Ovary (tissue), 9 donors: ENCODE results near the gene AMOTL2. TPM values are rescaled to one million over a fixed set of nuclear protein-coding genes. Genes with fewer than 3 reads are reported as not detected.

Experiments used
- DNase-seq, 5 donors: peaks; one replicate each; pipeline ENCODE4 v3.0.0-alpha.2; 2019 to 2020
- H3K27ac ChIP-seq, 2 donors: fragments of 200-600 bp; one replicate each; pipeline versions ENCODE4 v1.5.1 to v1.8.0; 2019 to 2022
- H3K27me3 ChIP-seq: fragments of 200-600 bp; one replicate; pipeline ENCODE4 v1.8.0; 2022
- H3K36me3 ChIP-seq: fragments of 200-600 bp; sonication (generic); one replicate; pipeline ENCODE4 v1.5.1; 2019
- H3K4me1 ChIP-seq: one replicate; pipeline ENCODE4 v1.8.1; 2013; ENCODE audit warnings: mild to moderate bottlenecking, moderate library complexity; ENCODE audit not compliant: insufficient read depth
- H3K4me3 ChIP-seq: fragments of 200-600 bp; sonication (generic); one replicate; pipeline ENCODE4 v1.5.1; 2017
- H3K9me3 ChIP-seq, 2 donors: fragments of 200-600 bp in 1 of 2; sonication (generic) in 1 of 2; one replicate each; pipeline versions ENCODE4 v1.5.1 to v1.8.1; 2013 to 2019; ENCODE audit warnings: mild to moderate bottlenecking in 1 of 2, moderate library complexity in 1 of 2
- CTCF ChIP-seq, 3 donors: fragments of 450-650 bp in 2 of 3; fragments of 200-600 bp in 1 of 3; IDR thresholded peaks; one replicate each; pipeline versions ENCODE4 v1.5.1 to v1.8.0; 2016 to 2022; ENCODE audit warnings: antibody characterized with exemption in 3 of 3, mild to moderate bottlenecking in 1 of 3
- EP300 ChIP-seq: sonication (generic); formaldehyde crosslinking; IDR thresholded peaks from one replicate; pipeline ENCODE4 v1.6.1; 2017; ENCODE audit warnings: antibody characterized with exemption
- POLR2A ChIP-seq: fragments of 450-650 bp; IDR thresholded peaks from one replicate; pipeline ENCODE4 v1.6.1; 2017; ENCODE audit warnings: antibody characterized with exemption, mild to moderate bottlenecking, moderate library complexity
- WGBS, 3 donors: extraction: QIAGEN DNeasy Blood & Tissue Kit in 1 of 3; methylation state at CpG; one replicate each; pipeline versions ENCODE4 v1.1.5 to v1.1.7; 2013 to 2017; 5-methylcytosine and 5-hydroxymethylcytosine counted together
- intact Hi-C, 4 donors: fragments of 100-400 bp; cut with DNase I; formaldehyde crosslinking; loops; one replicate each; pipeline versions ENCODE4 v1.11.0 to v1.15.1; 2022 to 2023
- polyA plus RNA-seq, 2 donors: library from polyadenylated mRNA; stranded (reverse); fragments of 200-250 nt in 1 of 2; fragments of 350-450 nt in 1 of 2; fragmentation: Illumina TruSeq in 1 of 2; extraction: RNeasy Lipid Tissue Mini Kit (QIAGEN cat#74804) in 1 of 2; gene quantifications; one replicate each; pipeline ENCODE4 v1.2.3, GENCODE V29; 2013 to 2014
- total RNA-seq, 7 donors: library from RNA; depleted of rRNA in 2 of 7; stranded (reverse); fragments of >200 nt in 2 of 7; fragmentation: NEBNext Ultra II Directional in 3 of 7; extraction: Animal tissue kit (Norgen Biotek cat#: 25700) in 3 of 7; gene quantifications; one replicate each; pipeline versions ENCODE4 v1.1.0 to v1.2.4, GENCODE V29; 2016 to 2023
- donor health status: DM: no; HTN: no; CAD: no; lungs with moderate emphysema.
- donor health status: DM: no; HTN: no; CAD: no.
- donor health status: Bipolar disorder and iron deficiency.
- donor health status: DM: yes; HTN: yes; CAD: no.
- donor health status: DM: no; HTN: no; CAD: no.
- donor health status: DM: yes; HTN: yes; CAD: no.

The AMOTL2 gene
- total and polyA plus RNA-seq, 9 donors = 20.5 to 60.4 (median 42.4) TPM

- 52 to 62% (median 60%) methylated on average over 4 of the region's 4 CpGs for WGBS, 3 donors
- Histone ChIP-seq H3K27ac (no peak overlapping the region), H3K36me3 (no peaks in the 10 kb centered on the region), H3K4me1 (peaks cover 17% of the 10 kb centered on the region), H3K9me3 (no peaks in the 10 kb centered on the region), H3K27me3 (no peaks in the 10 kb centered on the region), H3K4me3 (no peak overlapping the region)
- intact Hi-C loops = no loop called here
- no peak for DNase-seq
- TF ChIP-seq CTCF (IDR thresholded peaks at IDR 0.05) (no peak), POLR2A (no peak), EP300 (no peak)
Measured at GRCh38 chr3:134327594-134327975, 46.7 kb downstream of the AMOTL2 start.

- intact Hi-C loops = no loop called here
Measured at GRCh38 chr3:134326760-134327593, 47.3 kb downstream of the AMOTL2 start.

GRCh38 chr3:134326126-134326525 is 48.1 kb downstream of the AMOTL2 start:
- DNase-seq = no peak
- Histone ChIP-seq H3K4me3 (no peak overlapping the region), H3K9me3 (no peaks in the 10 kb centered on the region), H3K4me1 (peaks cover 12% of the 10 kb centered on the region), H3K27me3 (no peaks in the 10 kb centered on the region), H3K36me3 (no peaks in the 10 kb centered on the region), H3K27ac (no peak overlapping the region)
- WGBS, 3 donors = 84 to 91% (median 87%) methylated on average over 11 of the region's 11 CpGs
- no peak for TF ChIP-seq POLR2A
- TF ChIP-seq EP300 = no peak
- TF ChIP-seq CTCF (IDR thresholded peaks at IDR 0.05) = no peak
- intact Hi-C loops = no loop called here

More at GRCh38 chr3:134326760-134327593, 47.3 kb downstream of the AMOTL2 start:
- TF ChIP-seq EP300 (no peak), CTCF (IDR thresholded peaks at IDR 0.05) (no peak), POLR2A (no peak)
- Histone ChIP-seq H3K36me3 (no peaks in the 10 kb centered on the region), H3K4me1 (peaks cover 13% of the 10 kb centered on the region), H3K4me3 (no peak overlapping the region), H3K27ac (no peak overlapping the region), H3K27me3 (no peaks in the 10 kb centered on the region), H3K9me3 (no peaks in the 10 kb centered on the region)
- WGBS, 3 donors = 27 to 36% (median 35%) methylated on average over 10 of the region's 10 CpGs
- DNase-seq = peak in 2 of 5 donors; percentile 47 to 69

GRCh38 chr3:134325706-134326105 is 48.5 kb downstream of the AMOTL2 start:
- H3K4me3 ChIP-seq = no peak overlapping the region
- no peak for TF ChIP-seq POLR2A
- no peak for TF ChIP-seq CTCF (IDR thresholded peaks at IDR 0.05)
- TF ChIP-seq EP300 = no peak
- intact Hi-C loops = no loop called here
- peaks cover 12% of the 10 kb centered on the region for H3K4me1 ChIP-seq
- H3K36me3 ChIP-seq = no peaks in the 10 kb centered on the region
- no peaks in the 10 kb centered on the region for H3K9me3 ChIP-seq
- no peak for DNase-seq
- no peak overlapping the region for H3K27ac ChIP-seq
- 88 to 97% (median 94%) methylated on average over 5 of the region's 5 CpGs for WGBS, 3 donors
- H3K27me3 ChIP-seq = no peaks in the 10 kb centered on the region
